Endothelial cell of umbilical vein (primary cell): Measurements from ENCODE around the gene CEP104. TPM values are rescaled to one million over a fixed set of nuclear protein-coding genes. Genes with fewer than 3 reads are reported as not detected.

Experiments used
- BruUV-seq: library from RNA; stranded (reverse); fragments of 400-500 nt; replicated peaks from 2 replicates; lab custom pipeline; 2021; lab: Mats Ljungman, UMichigan
- CTCF ChIA-PET: fragments of 300-600, 350-600 bp; sonication (Branson Sonifier 250); formaldehyde crosslinking; loops from one replicate; lab custom pipeline; 2021; ENCODE audit warnings: antibody characterized with exemption, inconsistent platforms; lab: Charles Lee
- POLR2A ChIA-PET: fragments of 300-600, 350-600 bp; sonication (Branson Sonifier 250); formaldehyde crosslinking; loops from one replicate; lab custom pipeline; 2021; ENCODE audit warnings: antibody characterized with exemption, inconsistent platforms; lab: Charles Lee
- DNase-seq: peaks from one replicate; pipeline ENCODE4 v3.0.0-alpha.2; 2011; ENCODE audit warnings: low read depth, low spot score
- FAIRE-seq: peaks from 2 replicates; lab custom pipeline; 2011; peaks lifted over from hg19 to GRCh38; lab: Jason Lieb, UNC
- H2AFZ ChIP-seq: 2 replicates; pipeline ENCODE4 v1.6.0; 2012; ENCODE audit warnings: low read depth, low read length, control low read depth, inconsistent platforms
- H3K27ac ChIP-seq: 2 replicates; pipeline ENCODE4 v1.5.1; 2011; ENCODE audit warnings: low read depth, mild to moderate bottlenecking, control low read depth, low read length, moderate library complexity; ENCODE audit not compliant: insufficient read depth
- H3K27me3 ChIP-seq, 2 experiments: 2 replicates each; pipeline versions ENCODE4 v1.6.0 to v1.6.1; 2011; ENCODE audit warnings: low read length in 2 of 2, mixed read lengths in 1 of 2; ENCODE audit not compliant: control insufficient read depth in 2 of 2, insufficient read depth in 2 of 2
- H3K36me3 ChIP-seq, 2 experiments: 2 replicates in 1 of 2; 3 replicates in 1 of 2; pipeline ENCODE4 v1.5.1; 2011; ENCODE audit warnings: low read length in 2 of 2, mild to moderate bottlenecking in 1 of 2, moderate library complexity in 1 of 2; ENCODE audit not compliant: control insufficient read depth in 2 of 2, insufficient read depth in 2 of 2; ENCODE audit errors: extremely low read depth in 1 of 2
- H3K4me1 ChIP-seq: 3 replicates; pipeline ENCODE4 v1.5.1; 2011; ENCODE audit warnings: mild to moderate bottlenecking, low read length; ENCODE audit not compliant: control insufficient read depth, insufficient read depth; ENCODE audit errors: extremely low read depth
- H3K4me2 ChIP-seq: 2 replicates; pipeline ENCODE4 v1.6.1; 2011; ENCODE audit warnings: low read length, control low read depth, mixed read lengths; ENCODE audit not compliant: insufficient read depth
- H3K4me3 ChIP-seq, 3 experiments: fragments of 200-600 bp in 1 of 3; sonication (generic), shearing (Covaris generic) in 1 of 3; replicated peaks in 1 of 3; 2 replicates each; pipeline ENCODE4 v1.5.1; 2011 to 2016; ENCODE audit warnings: control low read depth in 3 of 3, low read length in 3 of 3, mild to moderate bottlenecking in 2 of 3, inconsistent platforms in 1 of 3, low read depth in 1 of 3, moderate library complexity in 1 of 3; ENCODE audit not compliant: insufficient read depth in 1 of 3
- H3K79me2 ChIP-seq: 2 replicates; pipeline ENCODE4 v1.6.0; 2012; ENCODE audit warnings: low read length, inconsistent platforms; ENCODE audit not compliant: control insufficient read depth, insufficient read depth
- H3K9ac ChIP-seq: replicated peaks from 2 replicates; pipeline ENCODE3; 2011; ENCODE audit warnings: low read length, control low read depth; ENCODE audit not compliant: insufficient read depth; ENCODE audit errors: extremely low read depth
- H3K9me1 ChIP-seq: replicated peaks from 3 replicates; pipeline ENCODE4 v1.6.0; 2011; ENCODE audit warnings: mild to moderate bottlenecking, low read length; ENCODE audit not compliant: control insufficient read depth, insufficient read depth; ENCODE audit errors: extremely low read depth
- H3K9me3 ChIP-seq: replicated peaks from 2 replicates; pipeline ENCODE4 v1.5.1; 2012; ENCODE audit warnings: low read length, inconsistent platforms; ENCODE audit not compliant: control insufficient read depth, insufficient read depth
- H4K20me1 ChIP-seq: replicated peaks from 2 replicates; pipeline ENCODE3; 2011; ENCODE audit warnings: mild to moderate bottlenecking, low read length; ENCODE audit not compliant: control insufficient read depth, insufficient read depth; ENCODE audit errors: extremely low read depth
- EZH2 ChIP-seq: IDR thresholded peaks from 2 replicates; pipeline ENCODE4 v1.6.1; 2012; ENCODE audit warnings: borderline replicate concordance, low read depth, mild to moderate bottlenecking, moderate library complexity, low read length, inconsistent platforms; ENCODE audit not compliant: severe bottlenecking
- FOS ChIP-seq: IDR thresholded peaks from 2 replicates; pipeline ENCODE4 v1.6.1; 2011; ENCODE audit warnings: mild to moderate bottlenecking, low read length, moderate library complexity, borderline replicate concordance; ENCODE audit not compliant: insufficient read depth
- GATA2 ChIP-seq: IDR thresholded peaks from 2 replicates; pipeline ENCODE4 v1.7.0; 2011; ENCODE audit warnings: low read depth, mild to moderate bottlenecking, moderate library complexity, mixed read lengths, low read length; ENCODE audit not compliant: insufficient read length, insufficient read depth
- JUN ChIP-seq: IDR thresholded peaks from 2 replicates; pipeline ENCODE4 v1.6.1; 2011; ENCODE audit warnings: borderline replicate concordance, low read depth; ENCODE audit not compliant: insufficient read length, insufficient read depth
- MYC ChIP-seq: IDR thresholded peaks from one replicate; pipeline ENCODE4 v1.6.1; 2011; ENCODE audit warnings: mild to moderate bottlenecking, low read depth, low read length
- POLR2A ChIP-seq: IDR thresholded peaks from 2 replicates; pipeline ENCODE4 v1.6.1; 2012; ENCODE audit warnings: low read depth, mild to moderate bottlenecking, control low read depth, low read length
- POLR2AphosphoS5 ChIP-seq: IDR thresholded peaks from 2 replicates; pipeline ENCODE4 v1.6.1; 2012; ENCODE audit warnings: low read depth, mild to moderate bottlenecking, control low read depth, low read length, moderate library complexity; ENCODE audit not compliant: insufficient read depth
- dilution Hi-C: fragments of 300-500 bp; cut with MboI; formaldehyde crosslinking; loops from one replicate; pipeline ENCODE4 v1.15.0; 2019; ENCODE audit warnings: low sequenced_read_pairs; ENCODE audit not compliant: extremely low pct_ligation_motif_present
- intact Hi-C: fragments of 100-400 bp; cut with micrococcal nuclease; formaldehyde crosslinking; loops from one replicate; pipeline ENCODE4 v1.10.0; 2022
- polyA plus RNA-seq, 4 experiments: library from polyadenylated mRNA; depleted of rRNA in 3 of 4; stranded (reverse) in 3 of 4; unstranded in 1 of 4; fragments of >200 nt; gene quantifications; 2 replicates each; pipeline versions ENCODE4 v1.2.1 to v1.2.3, GENCODE V29; 2011 to 2012; ENCODE audit warnings: missing spikeins in 1 of 4
- total RNA-seq: library from RNA; stranded (reverse); gene quantifications from 2 replicates; pipeline ENCODE4 v1.2.3, GENCODE V29; 2021
- TF ChIP-seq, protein P1 (sequence below), 2 donors: IDR thresholded peaks; 1 replicate in 1 of 2; 2 replicates in 1 of 2; pipeline ENCODE4 v1.5.1; 2011; ENCODE audit warnings: low read length in 2 of 2, mild to moderate bottlenecking in 2 of 2, moderate library complexity in 2 of 2, control low read depth in 1 of 2, inconsistent platforms in 1 of 2, low read depth in 1 of 2; ENCODE audit not compliant: insufficient read depth in 1 of 2; ENCODE audit errors: extremely low read depth in 1 of 2
- TF ChIP-seq, protein P2 (sequence below): IDR thresholded peaks from 2 replicates; pipeline ENCODE4 v1.6.1; 2011; ENCODE audit not compliant: insufficient read depth, insufficient read length

The CEP104 gene
- total and polyA plus RNA-seq, 2 donors (not counting 3 experiments of a cell fraction or from before 2014, with no cell fraction given), result 12.4 to 43.0 TPM

DNA sequence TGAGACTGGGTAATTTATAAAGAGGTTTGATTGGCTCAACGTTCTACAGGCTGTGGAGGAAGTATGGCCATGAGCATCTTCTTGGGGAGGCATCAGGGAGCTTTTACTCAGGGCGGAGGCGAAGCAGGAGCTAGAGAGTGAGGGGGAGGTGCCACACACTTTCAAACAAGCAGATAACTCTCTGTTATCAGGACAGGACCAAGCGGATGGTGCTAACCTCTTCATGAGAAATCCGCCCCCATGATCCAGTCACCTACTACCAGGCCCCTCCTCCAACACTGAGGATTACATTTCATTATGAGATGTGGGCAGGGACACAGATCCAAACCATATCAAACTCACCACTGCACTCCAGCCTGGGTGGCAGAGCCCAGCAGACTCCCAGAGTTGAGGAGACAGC lies 49.2 kb downstream of the CEP104 start:
- intact Hi-C loops (no loop called here), dilution Hi-C loops (no loop called here)
- no TSS peak for BruUV-seq
- Histone ChIP-seq H3K27ac (no peak overlapping the region), H3K4me1 (no peaks in the 10 kb centered on the region), H3K79me2 (no peaks in the 10 kb centered on the region), H3K36me3 (no peaks in the 10 kb centered on the region), H3K4me3 (no peak overlapping the region), H3K9me3 (no peaks in the 10 kb centered on the region), H3K9me1 (no peaks in the 10 kb centered on the region), H3K4me2 (no peak overlapping the region), H3K9ac (no peak overlapping the region), H4K20me1 (no peaks in the 10 kb centered on the region), H3K27me3 (no peaks in the 10 kb centered on the region), H2AFZ (no peak overlapping the region)
- TF ChIP-seq POLR2AphosphoS5 (no peak), EZH2 (no peak), MYC (no peak), GATA2 (no peak), JUN (no peak), POLR2A (no peak), FOS (no peak)
- TF ChIP-seq, protein P1, sequence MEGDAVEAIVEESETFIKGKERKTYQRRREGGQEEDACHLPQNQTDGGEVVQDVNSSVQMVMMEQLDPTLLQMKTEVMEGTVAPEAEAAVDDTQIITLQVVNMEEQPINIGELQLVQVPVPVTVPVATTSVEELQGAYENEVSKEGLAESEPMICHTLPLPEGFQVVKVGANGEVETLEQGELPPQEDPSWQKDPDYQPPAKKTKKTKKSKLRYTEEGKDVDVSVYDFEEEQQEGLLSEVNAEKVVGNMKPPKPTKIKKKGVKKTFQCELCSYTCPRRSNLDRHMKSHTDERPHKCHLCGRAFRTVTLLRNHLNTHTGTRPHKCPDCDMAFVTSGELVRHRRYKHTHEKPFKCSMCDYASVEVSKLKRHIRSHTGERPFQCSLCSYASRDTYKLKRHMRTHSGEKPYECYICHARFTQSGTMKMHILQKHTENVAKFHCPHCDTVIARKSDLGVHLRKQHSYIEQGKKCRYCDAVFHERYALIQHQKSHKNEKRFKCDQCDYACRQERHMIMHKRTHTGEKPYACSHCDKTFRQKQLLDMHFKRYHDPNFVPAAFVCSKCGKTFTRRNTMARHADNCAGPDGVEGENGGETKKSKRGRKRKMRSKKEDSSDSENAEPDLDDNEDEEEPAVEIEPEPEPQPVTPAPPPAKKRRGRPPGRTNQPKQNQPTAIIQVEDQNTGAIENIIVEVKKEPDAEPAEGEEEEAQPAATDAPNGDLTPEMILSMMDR (IDR thresholded peaks at IDR 0.05; ENCODE audit: extremely low read depth in 1 of 2, insufficient read depth in 1 of 2, low read depth in 1 of 2, low read length in 2 of 2), result no peak
- TF ChIP-seq, protein P2, sequence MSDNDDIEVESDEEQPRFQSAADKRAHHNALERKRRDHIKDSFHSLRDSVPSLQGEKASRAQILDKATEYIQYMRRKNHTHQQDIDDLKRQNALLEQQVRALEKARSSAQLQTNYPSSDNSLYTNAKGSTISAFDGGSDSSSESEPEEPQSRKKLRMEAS, result no peak
- CTCF ChIA-PET, result no interaction called here
- no peak for FAIRE-seq
- POLR2A ChIA-PET, result no interaction called here
- no peak for DNase-seq
